ENCODE results near the gene ZNF543.

DNA sequence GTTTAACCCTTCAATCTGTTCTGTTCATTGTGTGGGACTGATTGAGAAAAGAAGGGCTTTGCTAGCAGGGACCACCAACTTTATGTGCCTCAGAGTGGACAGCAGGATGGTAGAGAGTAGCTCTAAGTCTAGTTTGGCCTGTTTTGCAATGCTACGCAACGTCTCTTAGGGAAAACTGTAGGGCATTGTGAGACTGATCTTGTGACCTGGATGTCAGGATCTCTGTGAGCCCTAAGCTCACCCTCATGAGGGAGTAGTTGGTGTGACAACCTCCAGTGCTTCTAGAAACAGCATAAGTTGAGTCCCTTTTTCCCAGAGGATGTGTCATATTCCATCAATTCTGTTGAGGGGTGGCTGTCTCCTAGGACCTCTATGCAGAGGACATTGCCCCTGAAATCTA lies 9.5 kb upstream of the ZNF543 start:
- TF ChIP-seq POLR2AphosphoS5 (IDR thresholded peaks at IDR 0.05; ENCODE audit: low read depth, low read length), result no peak
- TF ChIP-seq TAF1 (IDR thresholded peaks at IDR 0.05; ENCODE audit: borderline replicate concordance, insufficient read depth, low read length), result no peak
